Mesothelial cell of epicardium (in vitro differentiated cells): ENCODE results near the gene STAC2. TPM values are rescaled to one million over a fixed set of nuclear protein-coding genes. Genes with fewer than 3 reads are reported as not detected.
A peak's percentile ranks its signal among the peaks of the same experiment; 100 is the strongest.

ENCODE experiments used
- DNase-seq, 2 experiments: peaks; one replicate each; pipeline ENCODE4 v3.0.0; 2021; ENCODE audit warnings: low spot score in 2 of 2; ENCODE audit not compliant: unreplicated experiment in 2 of 2
- H3K27ac Mint-ChIP-seq: 2 replicates; pipeline ENCODE4 v1.8.0; 2021; ENCODE audit warnings: mixed read lengths
- H3K27me3 Mint-ChIP-seq: 2 replicates; pipeline ENCODE4 v1.8.0; 2021; ENCODE audit warnings: low read depth, mixed read lengths
- H3K36me3 Mint-ChIP-seq: 2 replicates; pipeline ENCODE4 v1.8.0; 2021; ENCODE audit warnings: mixed read lengths
- H3K4me1 Mint-ChIP-seq: 2 replicates; pipeline ENCODE4 v1.8.0; 2021; ENCODE audit warnings: mixed read lengths
- H3K4me3 Mint-ChIP-seq: 2 replicates; pipeline ENCODE4 v1.8.0; 2021; ENCODE audit warnings: mild to moderate bottlenecking, moderate library complexity, mixed read lengths
- H3K9me3 Mint-ChIP-seq: 2 replicates; pipeline ENCODE4 v1.8.0; 2021; ENCODE audit warnings: mixed read lengths
- total RNA-seq: library from RNA; stranded (reverse); gene quantifications from 3 replicates; pipeline ENCODE4 v1.2.1, GENCODE V29; 2021
- TF ChIP-seq, protein P1 (sequence below): fragments of 200-600 bp; sonication (generic); IDR thresholded peaks from one replicate; pipeline ENCODE4 v1.5.0; 2021; ENCODE audit warnings: antibody characterized with exemption; ENCODE audit not compliant: unreplicated experiment

STAC2 gene
- total RNA-seq, 1 donor from 2014 or later, result 0.63 TPM

DNA sequence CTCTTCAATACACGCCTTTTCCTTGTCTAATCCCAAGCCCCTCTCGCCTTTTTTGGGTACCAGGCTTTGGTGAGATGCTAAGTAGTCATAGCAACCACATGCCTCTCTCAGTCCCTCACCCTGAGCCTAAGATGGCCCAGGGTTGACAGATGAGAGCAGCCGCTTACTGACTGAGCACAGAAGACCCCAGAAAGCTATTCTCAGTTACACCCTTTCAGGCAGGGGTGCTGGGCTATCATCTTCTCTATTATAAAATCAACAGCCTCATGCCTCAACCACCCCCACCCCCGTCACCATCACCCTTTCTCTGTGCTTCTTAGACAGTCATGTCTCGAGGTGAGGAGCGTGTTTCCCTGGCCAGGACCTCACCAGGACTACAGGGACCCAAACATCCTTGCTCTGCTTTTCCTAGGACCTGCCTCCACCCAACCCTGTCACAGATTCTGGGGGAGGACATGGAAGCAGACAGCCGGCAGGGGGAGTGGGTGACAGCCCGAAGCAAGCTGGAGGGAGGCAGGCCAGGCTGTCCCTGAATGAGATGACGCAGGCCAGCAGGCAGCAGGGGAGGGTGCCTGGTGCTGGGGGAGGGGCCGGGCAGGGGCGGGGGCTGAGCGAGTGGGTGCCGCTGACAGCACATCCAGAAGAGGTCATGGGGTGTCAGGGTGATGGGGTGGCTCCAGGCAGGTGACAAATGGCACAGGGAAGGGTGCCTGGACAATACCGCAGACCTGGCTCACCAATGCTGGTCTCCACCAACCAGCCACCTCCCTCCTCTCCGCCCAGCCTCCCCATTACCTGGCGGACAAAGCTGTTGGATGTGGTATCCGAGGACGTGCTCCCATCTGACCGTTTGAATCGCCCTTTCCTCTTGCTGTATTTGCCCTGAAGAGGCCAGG is 31.4 kb downstream of the STAC2 start:
- no peak for DNase-seq
- Mint-ChIP-seq H3K27ac (no peak overlapping the region), H3K4me1 (peaks cover 18% of the 10 kb centered on the region), H3K4me3 (no peak overlapping the region), H3K36me3 (peaks cover 5% of the 10 kb centered on the region), H3K27me3 (no peaks in the 10 kb centered on the region), H3K9me3 (no peaks in the 10 kb centered on the region)
- TF ChIP-seq, protein P1, sequence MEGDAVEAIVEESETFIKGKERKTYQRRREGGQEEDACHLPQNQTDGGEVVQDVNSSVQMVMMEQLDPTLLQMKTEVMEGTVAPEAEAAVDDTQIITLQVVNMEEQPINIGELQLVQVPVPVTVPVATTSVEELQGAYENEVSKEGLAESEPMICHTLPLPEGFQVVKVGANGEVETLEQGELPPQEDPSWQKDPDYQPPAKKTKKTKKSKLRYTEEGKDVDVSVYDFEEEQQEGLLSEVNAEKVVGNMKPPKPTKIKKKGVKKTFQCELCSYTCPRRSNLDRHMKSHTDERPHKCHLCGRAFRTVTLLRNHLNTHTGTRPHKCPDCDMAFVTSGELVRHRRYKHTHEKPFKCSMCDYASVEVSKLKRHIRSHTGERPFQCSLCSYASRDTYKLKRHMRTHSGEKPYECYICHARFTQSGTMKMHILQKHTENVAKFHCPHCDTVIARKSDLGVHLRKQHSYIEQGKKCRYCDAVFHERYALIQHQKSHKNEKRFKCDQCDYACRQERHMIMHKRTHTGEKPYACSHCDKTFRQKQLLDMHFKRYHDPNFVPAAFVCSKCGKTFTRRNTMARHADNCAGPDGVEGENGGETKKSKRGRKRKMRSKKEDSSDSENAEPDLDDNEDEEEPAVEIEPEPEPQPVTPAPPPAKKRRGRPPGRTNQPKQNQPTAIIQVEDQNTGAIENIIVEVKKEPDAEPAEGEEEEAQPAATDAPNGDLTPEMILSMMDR, result peak; percentile 25

DNA sequence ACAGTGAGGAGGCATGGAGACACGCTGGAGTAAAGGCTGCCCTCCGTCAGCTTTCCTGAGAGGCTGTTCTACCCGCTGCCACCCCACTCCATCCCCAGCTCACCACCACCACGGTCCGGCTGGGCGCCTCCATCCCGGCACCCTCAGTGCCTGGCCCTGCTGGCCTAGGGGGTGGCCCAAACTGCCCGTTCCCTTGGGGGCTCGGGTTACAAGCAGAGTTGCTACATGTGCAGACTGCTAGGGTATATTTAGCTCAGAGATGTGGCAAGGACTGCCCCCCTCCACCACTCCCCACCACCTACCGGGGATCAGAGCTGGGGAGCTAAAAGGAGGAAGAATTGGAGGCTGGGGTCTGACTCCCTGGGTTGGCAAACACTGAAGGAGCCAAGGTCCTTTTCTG is 32.4 kb downstream of the STAC2 start:
- Mint-ChIP-seq H3K4me1 (peaks cover 18% of the 10 kb centered on the region), H3K9me3 (no peaks in the 10 kb centered on the region), H3K27me3 (no peaks in the 10 kb centered on the region), H3K4me3 (no peak overlapping the region), H3K36me3 (peaks cover 5% of the 10 kb centered on the region), H3K27ac (no peak overlapping the region)
- no peak for DNase-seq
- TF ChIP-seq, protein P1, result no peak

DNA sequence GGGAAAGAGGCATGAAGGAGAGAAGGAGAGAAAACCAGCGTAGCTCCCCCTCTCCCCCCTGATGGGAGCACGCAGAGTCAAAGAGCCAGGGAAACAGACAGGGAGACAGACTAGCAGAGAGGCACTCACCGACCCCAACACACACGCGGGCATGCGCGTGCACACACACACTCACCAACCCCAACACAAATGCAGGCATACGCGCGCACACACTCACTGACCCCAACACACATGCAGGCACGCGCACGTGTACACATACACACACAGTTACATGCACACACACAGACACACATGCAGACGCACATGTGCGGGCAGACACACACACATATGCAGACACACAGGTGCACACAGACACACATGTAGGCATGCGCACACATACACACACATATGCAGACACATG is 32.8 kb downstream of the STAC2 start:
- Mint-ChIP-seq H3K4me1 (peaks cover 18% of the 10 kb centered on the region), H3K9me3 (no peaks in the 10 kb centered on the region), H3K4me3 (no peak overlapping the region), H3K27me3 (no peaks in the 10 kb centered on the region), H3K27ac (no peak overlapping the region), H3K36me3 (peaks cover 5% of the 10 kb centered on the region)
- TF ChIP-seq, protein P1, result no peak
- no peak for DNase-seq

DNA sequence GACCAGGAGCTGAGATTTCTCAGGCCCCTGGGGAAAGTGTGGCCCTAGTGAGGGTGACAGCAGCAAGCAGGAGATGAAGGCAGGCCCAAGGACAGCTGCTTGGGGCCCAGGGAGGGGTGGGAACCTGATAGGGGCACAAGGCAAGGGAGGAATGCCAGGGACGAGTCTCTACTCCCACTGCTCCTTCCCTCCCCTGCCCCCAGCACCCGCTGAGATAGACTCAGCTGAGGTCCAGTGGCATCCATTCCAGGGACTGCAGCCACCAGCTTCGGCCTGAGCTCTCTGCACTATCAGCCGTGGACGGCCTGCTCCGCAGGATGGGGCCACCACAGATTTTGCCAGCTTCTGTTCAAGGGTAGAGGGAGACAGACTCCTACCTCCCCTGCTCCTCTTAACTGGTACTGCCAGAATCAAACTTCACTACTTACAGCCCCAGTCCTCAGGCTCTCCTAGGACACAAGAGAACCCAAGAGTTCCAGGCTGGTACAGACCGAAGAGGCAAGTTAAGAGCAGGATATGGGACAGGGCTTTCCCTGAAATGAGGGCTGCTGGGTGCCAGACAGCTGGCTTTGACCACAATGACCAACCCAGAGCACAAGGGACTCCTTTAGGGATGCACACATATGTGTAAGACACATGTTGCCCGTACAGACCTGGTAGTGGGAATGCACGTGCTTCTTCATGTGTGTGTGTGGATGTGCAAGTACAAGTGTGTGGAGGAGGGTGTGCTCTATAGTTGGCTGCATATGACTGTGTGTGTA is 33.8 kb downstream of the STAC2 start:
- no peaks in the 10 kb centered on the region for H3K9me3 Mint-ChIP-seq
- TF ChIP-seq, protein P1, result no peak
- DNase-seq, result no peak
- H3K4me3 Mint-ChIP-seq, result no peak overlapping the region
- H3K27ac Mint-ChIP-seq, result no peak overlapping the region
- peaks cover 5% of the 10 kb centered on the region for H3K36me3 Mint-ChIP-seq
- no peaks in the 10 kb centered on the region for H3K27me3 Mint-ChIP-seq
- peaks cover 18% of the 10 kb centered on the region for H3K4me1 Mint-ChIP-seq

DNA sequence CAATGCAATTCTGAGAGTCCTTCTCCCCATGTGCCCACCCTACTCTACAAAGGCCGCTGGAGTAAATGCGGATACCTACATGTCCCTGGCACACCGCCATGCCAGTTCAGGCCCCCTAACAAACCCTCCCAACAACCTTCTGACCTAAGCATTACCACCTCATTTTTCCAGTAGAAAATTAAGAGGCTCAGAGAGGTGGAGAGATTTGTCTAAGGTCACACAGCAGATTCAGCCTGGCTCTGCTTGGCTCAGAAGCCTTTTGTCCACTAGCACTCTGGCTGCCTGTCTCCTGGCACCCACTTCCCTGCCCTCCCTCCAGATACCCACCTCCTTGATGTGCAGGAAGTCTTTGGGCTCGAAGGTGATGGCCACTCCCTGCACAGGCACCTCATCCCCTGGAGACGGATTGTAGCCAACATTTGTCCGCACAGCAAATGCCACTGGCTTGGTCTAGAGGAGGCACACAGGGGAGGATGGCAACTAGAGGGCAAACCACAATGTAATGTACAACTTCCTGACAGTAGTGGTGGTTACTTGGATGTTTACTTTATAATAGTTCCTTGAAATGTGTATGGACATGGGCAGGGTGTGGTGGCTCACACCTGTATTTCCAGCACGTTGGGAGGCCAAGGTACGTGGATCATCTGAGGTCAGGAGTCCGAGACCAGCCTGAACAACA is 38.5 kb downstream of the STAC2 start:
- Mint-ChIP-seq H3K27ac (no peak overlapping the region), H3K36me3 (peaks cover 19% of the 10 kb centered on the region), H3K4me3 (no peak overlapping the region), H3K9me3 (no peaks in the 10 kb centered on the region), H3K27me3 (no peaks in the 10 kb centered on the region), H3K4me1 (no peaks in the 10 kb centered on the region)
- no peak for DNase-seq
- TF ChIP-seq, protein P1, result no peak
